ENCODE measurements around the gene MIER3. TPM values are rescaled to one million over a fixed set of nuclear protein-coding genes. Genes with fewer than 3 reads are reported as not detected.

MIER3 gene
- total RNA-seq, 1 donor from 2014 or later, result 43.1 TPM

GRCh38 chr5:56910210-56910965 is 41.5 kb downstream of the MIER3 start:
- no peak for DNase-seq (ENCODE audit: extremely low spot score, unreplicated experiment)
- Mint-ChIP-seq H3K4me1 (ENCODE audit: unreplicated experiment) (peaks cover 21% of the 10 kb centered on the region), H3K9me3 (no peaks in the 10 kb centered on the region), H3K27me3 (no peaks in the 10 kb centered on the region), H3K36me3 (peaks cover 7% of the 10 kb centered on the region), H3K4me3 (peak overlapping the region; percentile 88), H3K27ac (peak overlapping the region; percentile 97)
- no peak for TF ChIP-seq CTCF (conservative IDR thresholded peaks at IDR 0.05)

- H3K27me3 Mint-ChIP-seq, result no peaks in the 10 kb centered on the region
- H3K27ac Mint-ChIP-seq, result peak within 1 kb of the TSS; percentile 97
- peak within 1 kb of the TSS; percentile 88 for H3K4me3 Mint-ChIP-seq
- peaks cover 7% of the 10 kb centered on the region for H3K36me3 Mint-ChIP-seq
- H3K4me1 Mint-ChIP-seq (ENCODE audit: unreplicated experiment), result peaks cover 21% of the 10 kb centered on the region
- H3K9me3 Mint-ChIP-seq, result no peaks in the 10 kb centered on the region
- DNase-seq (ENCODE audit: extremely low spot score, unreplicated experiment), result peak; percentile 97
- TF ChIP-seq CTCF (conservative IDR thresholded peaks at IDR 0.05), result no peak
Observed at GRCh38 chr5:56909294-56910209, 42.4 kb downstream of the MIER3 start, which contains the start of gene SETD9. Gene SETD9, plus strand, starts transcription at chr5:56909596. Its CDS starts 50 bp downstream, at chr5:56909646.

- Mint-ChIP-seq H3K4me3 (peak overlapping the region; percentile 88), H3K27ac (peak overlapping the region; percentile 97), H3K27me3 (no peaks in the 10 kb centered on the region), H3K9me3 (no peaks in the 10 kb centered on the region), H3K4me1 (ENCODE audit: unreplicated experiment) (peaks cover 21% of the 10 kb centered on the region), H3K36me3 (peaks cover 6% of the 10 kb centered on the region)
- no peak for TF ChIP-seq CTCF (conservative IDR thresholded peaks at IDR 0.05)
- DNase-seq (ENCODE audit: extremely low spot score, unreplicated experiment), result no peak
Observed at GRCh38 chr5:56908942-56909293, 43.0 kb downstream of the MIER3 start.

- no peak for DNase-seq (ENCODE audit: extremely low spot score, unreplicated experiment)
- no peaks in the 10 kb centered on the region for H3K4me1 Mint-ChIP-seq (ENCODE audit: unreplicated experiment)
- TF ChIP-seq CTCF (conservative IDR thresholded peaks at IDR 0.05), result peak; percentile 81
- no peaks in the 10 kb centered on the region for H3K27me3 Mint-ChIP-seq
- H3K9me3 Mint-ChIP-seq, result no peaks in the 10 kb centered on the region
- H3K4me3 Mint-ChIP-seq, result no peak overlapping the region
- H3K36me3 Mint-ChIP-seq, result peaks cover 10% of the 10 kb centered on the region
- no peak overlapping the region for H3K27ac Mint-ChIP-seq
Observed at GRCh38 chr5:56900858-56901578, 50.9 kb downstream of the MIER3 start.

- no peaks in the 10 kb centered on the region for H3K4me1 Mint-ChIP-seq (ENCODE audit: unreplicated experiment)
- no peak for DNase-seq (ENCODE audit: extremely low spot score, unreplicated experiment)
Observed at GRCh38 chr5:56900395-56900794, 51.5 kb downstream of the MIER3 start.

More at GRCh38 chr5:56900395-56900794, 51.5 kb downstream of the MIER3 start:
- no peak overlapping the region for H3K27ac Mint-ChIP-seq
- H3K27me3 Mint-ChIP-seq, result no peaks in the 10 kb centered on the region
- peaks cover 13% of the 10 kb centered on the region for H3K36me3 Mint-ChIP-seq
- no peaks in the 10 kb centered on the region for H3K9me3 Mint-ChIP-seq
- H3K4me3 Mint-ChIP-seq, result no peak overlapping the region
- TF ChIP-seq CTCF (conservative IDR thresholded peaks at IDR 0.05), result no peak

Data from type B pancreatic cell (in vitro differentiated cells).